ENCODE measurements around the gene TRIP11.
"Not testable (repeated sequence)": the region's sequence is repeated elsewhere in the genome, so short reads cannot be mapped to it uniquely, and the experiment has no call there.

- TF ChIP-seq POLR2A, POLR2AphosphoS5 (IDR thresholded peaks at IDR 0.05): not testable (repeated sequence)
Observed at GRCh38 chr14:92049221-92049620, 9.4 kb upstream of the TRIP11 start.

Measured in suprapubic skin (tissue), 4 donors.